GM19455 (cell line): ENCODE measurements around the gene MAP4K3.

Experiments used
- ATAC-seq: cut with Tn5 transposase; IDR thresholded peaks from one replicate; pipeline ENCODE4 v1.9.1; 2021; ENCODE audit not compliant: unreplicated experiment

MAP4K3 gene

DNA sequence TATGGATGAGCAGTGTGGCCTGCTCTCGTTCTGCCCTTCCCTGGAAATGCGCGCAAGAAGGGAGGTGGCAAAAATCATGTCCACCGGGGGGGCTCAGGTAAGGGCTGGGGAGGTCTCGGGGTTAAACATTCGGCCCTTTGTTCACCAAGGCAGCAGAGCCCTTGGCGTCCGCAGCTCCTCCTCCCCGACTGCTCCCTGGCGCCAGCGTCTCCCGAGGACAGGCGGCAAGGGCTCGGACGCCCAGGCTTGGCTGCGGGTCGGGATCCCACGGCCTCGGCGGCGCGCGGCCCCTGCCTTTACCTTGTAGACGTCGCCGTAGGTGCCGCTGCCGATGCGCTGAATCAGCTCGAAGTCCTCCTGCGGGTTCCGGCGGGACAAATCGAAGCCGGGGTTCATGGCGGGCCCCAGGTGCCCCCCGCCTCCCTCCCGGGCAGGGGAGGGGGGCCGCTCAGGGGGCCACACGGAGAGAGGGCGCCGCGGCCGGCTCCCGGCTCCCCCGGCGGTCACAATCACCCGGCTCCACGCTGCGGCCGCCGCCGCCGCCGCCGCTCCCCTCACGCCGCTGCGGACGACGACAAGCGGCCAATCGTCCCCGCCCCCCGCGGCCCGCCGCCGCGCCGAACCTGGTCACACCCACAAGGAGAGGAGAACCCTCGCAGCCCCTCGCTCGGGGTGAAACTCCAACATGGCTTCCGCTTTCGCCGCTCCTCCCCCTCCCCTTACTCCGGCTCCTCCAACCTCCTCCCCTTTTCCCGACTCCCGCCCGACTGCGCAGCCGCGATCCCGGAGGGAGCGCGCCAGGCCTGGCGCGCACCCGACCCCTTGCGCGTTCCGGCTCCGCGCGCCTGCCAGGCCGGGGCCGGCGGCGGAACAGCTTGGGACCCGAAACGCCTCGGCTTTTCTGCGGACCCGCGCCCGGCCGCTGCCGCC is at the start of gene MAP4K3:
Gene MAP4K3 (minus strand): TSS at position 694 of the 930 bp plus-strand sequence. CDS start 298 bp downstream, at position 396.
- peak; percentile 88 for ATAC-seq

GRCh38 chr2:39486071-39486470 is 49.0 kb upstream of the MAP4K3 start:
- no peak for ATAC-seq

- ATAC-seq, result no peak
Observed at GRCh38 chr2:39484620-39485495, 47.8 kb upstream of the MAP4K3 start.

- no peak for ATAC-seq
Observed at GRCh38 chr2:39484206-39484605, 47.1 kb upstream of the MAP4K3 start.

- ATAC-seq, result no peak
Observed at GRCh38 chr2:39483534-39483933, 46.4 kb upstream of the MAP4K3 start.

DNA sequence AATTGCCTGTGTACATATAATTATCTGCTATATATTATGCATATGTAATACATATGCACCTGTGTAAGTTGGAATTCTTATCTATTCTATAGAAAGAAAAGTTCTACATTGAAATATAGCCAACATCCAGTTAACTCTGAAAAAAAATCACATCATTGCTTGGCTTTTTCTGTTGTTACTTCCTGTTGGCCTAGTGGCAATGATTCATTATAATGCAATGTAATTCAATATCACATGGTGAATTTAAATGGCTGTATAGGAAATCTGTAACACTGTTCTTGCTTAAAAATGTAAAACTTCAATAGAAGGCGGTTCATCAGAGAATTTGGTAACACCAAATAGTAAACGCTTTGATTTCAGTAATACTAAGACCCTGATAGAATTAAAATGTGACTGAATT is 44.5 kb upstream of the MAP4K3 start:
- no peak for ATAC-seq

DNA sequence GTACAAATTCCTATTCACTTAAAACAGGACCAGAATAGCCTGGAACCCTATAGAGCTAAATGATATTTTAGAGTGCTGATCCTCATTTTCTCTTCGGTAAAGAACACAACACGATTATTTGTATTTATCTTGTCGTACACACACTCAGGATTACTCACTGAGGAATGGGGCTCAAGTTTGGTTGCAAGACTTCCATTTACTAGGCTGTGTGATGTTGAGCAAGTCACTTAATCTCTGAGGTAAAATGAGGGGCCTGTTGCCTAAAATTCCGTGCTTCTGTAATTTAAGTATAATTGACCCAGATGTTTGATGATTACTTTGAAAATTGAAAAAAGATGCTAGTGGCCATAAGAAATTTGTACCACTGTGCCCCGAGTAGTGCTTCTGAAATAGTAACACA is 42.6 kb upstream of the MAP4K3 start:
- ATAC-seq, result no peak

GRCh38 chr2:39479053-39479670 is 42.1 kb upstream of the MAP4K3 start:
- no peak for ATAC-seq

GRCh38 chr2:39476524-39476923 is 39.4 kb upstream of the MAP4K3 start:
- ATAC-seq, result no peak

- no peak for ATAC-seq
Observed at GRCh38 chr2:39475006-39475405, 37.9 kb upstream of the MAP4K3 start.

DNA sequence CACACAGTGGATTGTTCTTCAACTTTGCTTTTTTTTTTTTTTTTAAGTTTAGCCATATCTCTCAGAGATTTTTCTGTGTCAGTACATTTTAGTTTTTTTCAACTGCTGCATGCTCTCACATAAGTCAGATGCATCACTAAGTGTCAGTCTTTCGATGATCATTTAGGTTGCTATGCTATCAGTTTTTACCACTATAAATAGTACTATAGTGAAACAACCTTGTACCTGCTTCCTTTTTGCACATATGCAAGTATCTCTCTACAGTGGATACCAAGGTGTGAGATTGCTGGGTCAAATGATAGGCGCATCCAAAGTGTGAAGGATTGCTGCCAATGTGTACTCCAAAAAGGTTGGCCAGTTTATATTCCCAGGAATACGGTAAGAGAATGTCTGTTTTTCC is 33.5 kb upstream of the MAP4K3 start:
- peak; percentile 45 for ATAC-seq

GRCh38 chr2:39469807-39470206 is 32.7 kb upstream of the MAP4K3 start:
- peak; percentile 78 for ATAC-seq

DNA sequence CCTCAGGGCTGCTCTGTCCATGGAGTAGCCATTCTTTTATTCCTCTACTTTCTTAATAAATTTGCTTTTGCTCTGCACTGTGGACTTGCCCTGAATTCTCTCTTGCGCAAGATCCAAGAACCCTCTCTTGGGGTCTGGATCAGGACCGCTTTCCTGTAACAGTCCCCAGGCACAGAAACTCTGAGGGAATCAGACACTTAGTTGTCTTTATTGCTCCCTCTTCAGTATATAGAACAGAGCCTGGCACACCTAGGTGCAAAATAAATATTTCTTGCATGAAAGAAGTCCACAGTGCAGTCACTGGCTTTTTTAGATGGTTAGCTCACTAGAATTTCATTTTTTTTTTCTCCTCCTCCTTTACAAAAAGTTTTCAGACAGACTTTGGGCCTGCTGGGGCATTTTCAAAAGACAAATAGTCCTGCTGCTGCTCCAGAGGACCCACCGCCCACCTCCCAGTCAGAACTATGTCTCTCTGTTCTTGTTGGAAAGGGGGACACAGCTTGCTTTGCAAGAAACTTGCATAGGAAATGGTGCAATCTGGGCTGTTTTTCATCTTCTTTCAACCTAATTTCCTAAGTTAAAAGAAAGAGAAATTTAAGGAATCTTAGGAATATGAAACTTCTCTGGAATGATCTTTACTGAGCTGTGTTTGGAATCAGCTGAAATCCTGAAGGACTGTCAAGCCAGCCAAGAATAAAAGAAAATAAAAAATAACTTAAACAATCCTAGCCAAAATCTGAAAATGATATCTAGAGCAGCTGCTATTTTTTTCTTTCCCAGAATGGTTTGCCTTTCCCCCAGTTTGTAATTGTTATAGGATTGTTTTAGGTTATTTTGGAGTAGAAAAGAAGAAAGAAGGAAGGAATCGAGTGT is 31.7 kb upstream of the MAP4K3 start:
- no peak for ATAC-seq

- no peak for ATAC-seq
Observed at GRCh38 chr2:39466311-39466710, 29.2 kb upstream of the MAP4K3 start.

DNA sequence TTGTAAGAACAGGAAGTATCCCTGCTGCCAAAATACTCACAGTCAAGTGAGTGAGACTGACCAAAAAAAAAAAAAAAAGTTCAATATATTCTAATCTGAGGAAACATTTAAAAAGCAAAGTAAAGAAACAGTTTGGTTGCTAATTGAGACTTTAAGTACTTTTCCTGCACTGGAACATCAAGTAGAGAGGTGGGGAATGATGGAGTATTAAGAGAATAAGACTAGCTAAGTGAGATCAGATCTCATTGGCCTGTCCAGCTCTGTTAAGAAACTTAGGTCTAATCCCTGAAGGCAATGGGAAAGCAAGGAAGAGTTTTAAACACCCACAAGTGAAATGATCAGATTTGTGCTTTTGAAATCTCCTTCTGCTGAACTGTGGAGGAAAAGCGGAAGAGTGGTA is 27.8 kb upstream of the MAP4K3 start:
- no peak for ATAC-seq

- ATAC-seq, result no peak
Observed at GRCh38 chr2:39455826-39456225, 18.7 kb upstream of the MAP4K3 start.

GRCh38 chr2:39452396-39452795 is 15.3 kb upstream of the MAP4K3 start:
- no peak for ATAC-seq

DNA sequence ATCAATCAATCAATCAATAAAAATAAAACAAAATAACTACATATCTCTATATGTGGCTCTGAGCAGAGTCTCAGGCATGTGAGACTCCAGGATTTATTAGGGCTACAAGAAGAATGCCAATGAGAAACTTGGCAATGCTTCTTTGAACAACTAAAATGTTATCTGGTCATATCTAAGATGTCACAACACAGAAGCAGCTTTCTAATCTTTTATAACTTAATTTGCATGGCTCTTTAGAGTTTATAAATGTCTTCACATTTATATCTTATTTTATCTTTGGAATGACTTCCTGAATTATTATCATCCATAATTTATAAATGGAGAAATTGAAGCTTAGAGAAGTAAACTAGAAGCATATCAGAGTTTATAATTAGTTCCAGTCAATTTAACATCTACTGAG is 14.9 kb upstream of the MAP4K3 start:
- ATAC-seq, result no peak

GRCh38 chr2:39448169-39448502 is 11.1 kb upstream of the MAP4K3 start:
- ATAC-seq, result no peak
